ENCODE measurements around the gene SLC10A6. TPM values are rescaled to one million over a fixed set of nuclear protein-coding genes. Genes with fewer than 3 reads are reported as not detected.
A peak's percentile ranks its signal among the peaks of the same experiment; 100 is the strongest.

The SLC10A6 gene
- total RNA-seq, 2 donors from 2014 or later = not detected

- H3K27ac Mint-ChIP-seq = no peak overlapping the region
- H3K36me3 Mint-ChIP-seq (ENCODE audit: low read depth) = no peaks in the 10 kb centered on the region
- no peak for ATAC-seq (replicated peaks)
- H3K4me3 Mint-ChIP-seq = no peak overlapping the region
- peaks cover 3% of the 10 kb centered on the region for H3K27me3 Mint-ChIP-seq
- no peaks in the 10 kb centered on the region for H3K9me3 Mint-ChIP-seq
- H3K4me1 Mint-ChIP-seq = peaks cover 8% of the 10 kb centered on the region
These were observed 23.0 kb upstream of the SLC10A6 start for GRCh38 chr4:86872135-86872534.

GRCh38 chr4:86870442-86871069 lies 21.4 kb upstream of the SLC10A6 start:
- peaks cover 8% of the 10 kb centered on the region for H3K4me1 Mint-ChIP-seq
- no peak for ATAC-seq (replicated peaks)

GRCh38 chr4:86857341-86858052 lies 8.3 kb upstream of the SLC10A6 start:
- no peaks in the 10 kb centered on the region for H3K4me1 Mint-ChIP-seq
- ATAC-seq (replicated peaks) = no peak
- H3K36me3 Mint-ChIP-seq (ENCODE audit: low read depth) = no peaks in the 10 kb centered on the region
- no peaks in the 10 kb centered on the region for H3K27me3 Mint-ChIP-seq
- H3K9me3 Mint-ChIP-seq = no peaks in the 10 kb centered on the region
- no peak overlapping the region for H3K27ac Mint-ChIP-seq
- H3K4me3 Mint-ChIP-seq = no peak overlapping the region

More at GRCh38 chr4:86870442-86871069, 21.4 kb upstream of the SLC10A6 start:
- H3K27ac Mint-ChIP-seq = no peak overlapping the region
- no peak overlapping the region for H3K4me3 Mint-ChIP-seq
- H3K36me3 Mint-ChIP-seq (ENCODE audit: low read depth) = no peaks in the 10 kb centered on the region
- no peaks in the 10 kb centered on the region for H3K9me3 Mint-ChIP-seq
- peaks cover 3% of the 10 kb centered on the region for H3K27me3 Mint-ChIP-seq

GRCh38 chr4:86856896-86857295 lies 7.7 kb upstream of the SLC10A6 start:
- H3K9me3 Mint-ChIP-seq = no peaks in the 10 kb centered on the region
- ATAC-seq (replicated peaks) = no peak
- H3K27ac Mint-ChIP-seq = no peak overlapping the region
- H3K4me1 Mint-ChIP-seq = no peaks in the 10 kb centered on the region
- H3K27me3 Mint-ChIP-seq = no peaks in the 10 kb centered on the region
- H3K36me3 Mint-ChIP-seq (ENCODE audit: low read depth) = no peaks in the 10 kb centered on the region
- no peak overlapping the region for H3K4me3 Mint-ChIP-seq

- Mint-ChIP-seq H3K36me3 (ENCODE audit: low read depth) (no peaks in the 10 kb centered on the region), H3K9me3 (no peaks in the 10 kb centered on the region), H3K4me3 (no peak overlapping the region), H3K4me1 (no peaks in the 10 kb centered on the region), H3K27ac (no peak overlapping the region), H3K27me3 (peaks cover 2% of the 10 kb centered on the region)
- ATAC-seq (replicated peaks) = no peak
These were observed 6.4 kb upstream of the SLC10A6 start for GRCh38 chr4:86855572-86855971.

GRCh38 chr4:86853209-86853608 lies 4.0 kb upstream of the SLC10A6 start:
- no peak overlapping the region for H3K4me3 Mint-ChIP-seq
- peaks cover 18% of the 10 kb centered on the region for H3K27me3 Mint-ChIP-seq
- H3K27ac Mint-ChIP-seq = no peak overlapping the region
- no peak for ATAC-seq (replicated peaks)
- no peaks in the 10 kb centered on the region for H3K36me3 Mint-ChIP-seq (ENCODE audit: low read depth)
- H3K9me3 Mint-ChIP-seq = no peaks in the 10 kb centered on the region
- no peaks in the 10 kb centered on the region for H3K4me1 Mint-ChIP-seq

GRCh38 chr4:86848136-86848535 lies 1.0 kb downstream of the SLC10A6 start:
- H3K27me3 Mint-ChIP-seq = peaks cover 26% of the 10 kb centered on the region
- H3K9me3 Mint-ChIP-seq = peaks cover 5% of the 10 kb centered on the region
- H3K36me3 Mint-ChIP-seq (ENCODE audit: low read depth) = no peaks in the 10 kb centered on the region
- no peak overlapping the region for H3K4me3 Mint-ChIP-seq
- ATAC-seq (replicated peaks) = peak; percentile 39
- H3K4me1 Mint-ChIP-seq = no peaks in the 10 kb centered on the region
- no peak overlapping the region for H3K27ac Mint-ChIP-seq

GRCh38 chr4:86847571-86847970 lies 1.6 kb downstream of the SLC10A6 start:
- H3K36me3 Mint-ChIP-seq (ENCODE audit: low read depth) = no peaks in the 10 kb centered on the region

GRCh38 chr4:86846921-86847320 lies 2.3 kb downstream of the SLC10A6 start:
- H3K27ac Mint-ChIP-seq = no peak overlapping the region
- no peaks in the 10 kb centered on the region for H3K4me1 Mint-ChIP-seq
- H3K4me3 Mint-ChIP-seq = no peak overlapping the region
- ATAC-seq (replicated peaks) = no peak
- H3K27me3 Mint-ChIP-seq = peaks cover 26% of the 10 kb centered on the region
- H3K36me3 Mint-ChIP-seq (ENCODE audit: low read depth) = no peaks in the 10 kb centered on the region
- H3K9me3 Mint-ChIP-seq = peaks cover 5% of the 10 kb centered on the region

More at GRCh38 chr4:86847571-86847970, 1.6 kb downstream of the SLC10A6 start:
- peak; percentile 58 for ATAC-seq (replicated peaks)
- no peak overlapping the region for H3K27ac Mint-ChIP-seq
- peaks cover 5% of the 10 kb centered on the region for H3K9me3 Mint-ChIP-seq
- peaks cover 26% of the 10 kb centered on the region for H3K27me3 Mint-ChIP-seq
- H3K4me1 Mint-ChIP-seq = no peaks in the 10 kb centered on the region
- H3K4me3 Mint-ChIP-seq = no peak overlapping the region

GRCh38 chr4:86845593-86845992 lies 3.6 kb downstream of the SLC10A6 start:
- Mint-ChIP-seq H3K4me1 (no peaks in the 10 kb centered on the region), H3K36me3 (ENCODE audit: low read depth) (no peaks in the 10 kb centered on the region), H3K4me3 (no peak overlapping the region), H3K27ac (no peak overlapping the region), H3K27me3 (peaks cover 23% of the 10 kb centered on the region), H3K9me3 (peaks cover 5% of the 10 kb centered on the region)
- ATAC-seq (replicated peaks) = no peak

- no peaks in the 10 kb centered on the region for H3K4me1 Mint-ChIP-seq
- H3K4me3 Mint-ChIP-seq = no peak overlapping the region
- no peak for ATAC-seq (replicated peaks)
- H3K36me3 Mint-ChIP-seq (ENCODE audit: low read depth) = no peaks in the 10 kb centered on the region
- no peak overlapping the region for H3K27ac Mint-ChIP-seq
- H3K27me3 Mint-ChIP-seq = peaks cover 5% of the 10 kb centered on the region
- H3K9me3 Mint-ChIP-seq = peaks cover 5% of the 10 kb centered on the region
These were observed 7.9 kb downstream of the SLC10A6 start for GRCh38 chr4:86841309-86841708.

- Mint-ChIP-seq H3K36me3 (ENCODE audit: low read depth) (no peaks in the 10 kb centered on the region), H3K4me3 (no peak overlapping the region), H3K27ac (no peak overlapping the region), H3K27me3 (peaks cover 5% of the 10 kb centered on the region), H3K4me1 (no peaks in the 10 kb centered on the region), H3K9me3 (peaks cover 5% of the 10 kb centered on the region)
- no peak for ATAC-seq (replicated peaks)
These were observed 8.3 kb downstream of the SLC10A6 start for GRCh38 chr4:86840858-86841257.

- H3K36me3 Mint-ChIP-seq (ENCODE audit: low read depth) = no peaks in the 10 kb centered on the region
- no peaks in the 10 kb centered on the region for H3K4me1 Mint-ChIP-seq
- H3K4me3 Mint-ChIP-seq = no peak overlapping the region
- H3K27ac Mint-ChIP-seq = no peak overlapping the region
- H3K27me3 Mint-ChIP-seq = peaks cover 7% of the 10 kb centered on the region
- no peak for ATAC-seq (replicated peaks)
- H3K9me3 Mint-ChIP-seq = no peaks in the 10 kb centered on the region
These were observed 11.3 kb downstream of the SLC10A6 start for GRCh38 chr4:86837691-86838503.

- Mint-ChIP-seq H3K27me3 (peaks cover 7% of the 10 kb centered on the region), H3K9me3 (no peaks in the 10 kb centered on the region)
These were observed 13.5 kb downstream of the SLC10A6 start for GRCh38 chr4:86835677-86836076.

GRCh38 chr4:86834901-86835300 lies 14.3 kb downstream of the SLC10A6 start:
- H3K9me3 Mint-ChIP-seq = no peaks in the 10 kb centered on the region
- H3K4me3 Mint-ChIP-seq = no peak overlapping the region
- H3K27ac Mint-ChIP-seq = no peak overlapping the region
- H3K27me3 Mint-ChIP-seq = peaks cover 7% of the 10 kb centered on the region
- H3K36me3 Mint-ChIP-seq (ENCODE audit: low read depth) = no peaks in the 10 kb centered on the region
- no peak for ATAC-seq (replicated peaks)
- H3K4me1 Mint-ChIP-seq = no peaks in the 10 kb centered on the region

More at GRCh38 chr4:86835677-86836076, 13.5 kb downstream of the SLC10A6 start:
- H3K36me3 Mint-ChIP-seq (ENCODE audit: low read depth) = no peaks in the 10 kb centered on the region
- no peak overlapping the region for H3K4me3 Mint-ChIP-seq
- ATAC-seq (replicated peaks) = no peak
- H3K4me1 Mint-ChIP-seq = no peaks in the 10 kb centered on the region
- no peak overlapping the region for H3K27ac Mint-ChIP-seq
